GM12874 (cell line): ENCODE data around the gene PRR33.

Experiments used
- TF ChIP-seq, protein P1 (sequence below): IDR thresholded peaks from 2 replicates; pipeline ENCODE4 v1.5.1; 2011; ENCODE audit warnings: low read depth, mild to moderate bottlenecking, control low read depth, low read length, moderate library complexity; ENCODE audit not compliant: insufficient read depth

PRR33 gene

DNA sequence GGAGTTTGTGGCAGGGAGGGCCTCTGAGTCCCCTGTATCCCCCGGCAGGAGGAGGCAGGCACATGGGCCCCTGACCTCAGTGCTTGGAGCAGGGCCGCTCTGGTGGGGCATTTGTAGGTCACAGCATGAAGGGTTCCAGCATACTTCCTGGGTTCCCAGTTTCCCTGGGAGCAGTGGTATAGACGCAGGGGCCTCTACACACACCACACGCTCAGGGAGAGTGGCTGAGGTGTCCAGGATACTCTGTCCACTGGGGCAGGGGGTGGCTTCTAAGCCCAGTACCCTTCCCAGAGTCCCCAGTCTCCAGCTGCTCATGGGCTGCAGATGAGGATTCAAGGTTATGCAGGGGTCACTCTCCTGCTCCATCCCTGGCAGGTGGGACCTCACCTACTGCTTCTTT, 32.7 kb downstream of the PRR33 start:
- TF ChIP-seq, protein P1, sequence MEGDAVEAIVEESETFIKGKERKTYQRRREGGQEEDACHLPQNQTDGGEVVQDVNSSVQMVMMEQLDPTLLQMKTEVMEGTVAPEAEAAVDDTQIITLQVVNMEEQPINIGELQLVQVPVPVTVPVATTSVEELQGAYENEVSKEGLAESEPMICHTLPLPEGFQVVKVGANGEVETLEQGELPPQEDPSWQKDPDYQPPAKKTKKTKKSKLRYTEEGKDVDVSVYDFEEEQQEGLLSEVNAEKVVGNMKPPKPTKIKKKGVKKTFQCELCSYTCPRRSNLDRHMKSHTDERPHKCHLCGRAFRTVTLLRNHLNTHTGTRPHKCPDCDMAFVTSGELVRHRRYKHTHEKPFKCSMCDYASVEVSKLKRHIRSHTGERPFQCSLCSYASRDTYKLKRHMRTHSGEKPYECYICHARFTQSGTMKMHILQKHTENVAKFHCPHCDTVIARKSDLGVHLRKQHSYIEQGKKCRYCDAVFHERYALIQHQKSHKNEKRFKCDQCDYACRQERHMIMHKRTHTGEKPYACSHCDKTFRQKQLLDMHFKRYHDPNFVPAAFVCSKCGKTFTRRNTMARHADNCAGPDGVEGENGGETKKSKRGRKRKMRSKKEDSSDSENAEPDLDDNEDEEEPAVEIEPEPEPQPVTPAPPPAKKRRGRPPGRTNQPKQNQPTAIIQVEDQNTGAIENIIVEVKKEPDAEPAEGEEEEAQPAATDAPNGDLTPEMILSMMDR: no peak

DNA sequence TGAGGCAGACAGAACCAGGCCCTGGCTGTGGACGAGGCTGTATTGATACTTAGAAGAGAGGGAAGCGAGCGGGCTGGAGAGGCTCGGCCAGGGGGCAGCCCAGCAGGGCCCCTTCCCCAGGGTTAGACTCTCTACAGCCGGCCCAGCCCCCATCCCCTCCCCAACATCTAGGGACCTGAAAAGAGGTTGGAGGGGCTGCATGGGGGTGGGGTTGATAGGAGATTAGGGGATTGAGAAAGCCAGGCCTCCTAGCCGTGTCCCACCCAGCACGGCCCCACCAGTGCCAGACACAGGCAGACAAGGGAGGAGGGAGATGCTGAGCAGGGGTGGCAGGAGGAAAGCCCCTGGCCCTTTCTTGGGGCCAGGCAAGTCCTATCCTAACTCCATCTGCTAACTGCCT, 33.1 kb downstream of the PRR33 start:
- TF ChIP-seq, protein P1: no peak

DNA sequence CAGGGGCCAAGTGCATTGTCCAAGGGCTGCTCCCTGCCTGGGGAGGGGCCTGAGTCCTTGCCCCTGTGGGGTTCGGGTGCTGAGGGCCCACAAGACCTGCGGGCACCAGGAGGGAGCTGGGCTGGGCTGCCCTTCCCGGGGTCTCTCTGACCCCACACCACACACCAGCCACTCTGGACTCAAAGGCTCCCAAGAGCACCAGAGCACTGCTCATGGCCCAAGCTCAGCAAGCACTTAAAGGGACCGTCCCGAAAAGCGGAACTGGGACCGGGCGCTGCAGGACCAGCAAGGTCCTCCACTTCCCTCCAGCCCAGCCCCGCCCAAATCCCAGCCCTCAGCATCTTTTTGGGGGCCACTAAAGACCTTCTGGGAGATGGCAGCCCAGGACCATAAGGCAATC, 33.5 kb downstream of the PRR33 start:
- TF ChIP-seq, protein P1: no peak

DNA sequence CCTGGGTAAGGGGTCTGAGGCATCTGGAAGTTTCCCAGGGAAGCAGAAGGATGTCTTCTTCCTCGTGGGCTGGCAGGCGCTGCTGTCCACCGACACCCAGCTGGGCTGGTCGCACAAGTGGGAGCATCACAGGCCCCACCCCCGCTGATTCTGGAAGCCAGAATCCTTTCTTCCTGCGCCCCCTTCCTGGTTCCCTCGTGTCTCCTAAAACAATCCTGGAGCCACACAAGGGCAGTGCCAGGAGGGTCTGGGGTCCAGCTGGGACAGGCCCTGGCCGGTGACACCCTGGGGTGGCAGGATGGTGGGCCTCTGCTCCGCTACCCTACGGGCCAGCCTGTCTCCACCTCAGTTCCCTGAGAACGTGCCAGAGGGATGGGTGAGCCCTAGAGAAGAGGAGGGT, 34.6 kb downstream of the PRR33 start:
- TF ChIP-seq, protein P1: no peak

DNA sequence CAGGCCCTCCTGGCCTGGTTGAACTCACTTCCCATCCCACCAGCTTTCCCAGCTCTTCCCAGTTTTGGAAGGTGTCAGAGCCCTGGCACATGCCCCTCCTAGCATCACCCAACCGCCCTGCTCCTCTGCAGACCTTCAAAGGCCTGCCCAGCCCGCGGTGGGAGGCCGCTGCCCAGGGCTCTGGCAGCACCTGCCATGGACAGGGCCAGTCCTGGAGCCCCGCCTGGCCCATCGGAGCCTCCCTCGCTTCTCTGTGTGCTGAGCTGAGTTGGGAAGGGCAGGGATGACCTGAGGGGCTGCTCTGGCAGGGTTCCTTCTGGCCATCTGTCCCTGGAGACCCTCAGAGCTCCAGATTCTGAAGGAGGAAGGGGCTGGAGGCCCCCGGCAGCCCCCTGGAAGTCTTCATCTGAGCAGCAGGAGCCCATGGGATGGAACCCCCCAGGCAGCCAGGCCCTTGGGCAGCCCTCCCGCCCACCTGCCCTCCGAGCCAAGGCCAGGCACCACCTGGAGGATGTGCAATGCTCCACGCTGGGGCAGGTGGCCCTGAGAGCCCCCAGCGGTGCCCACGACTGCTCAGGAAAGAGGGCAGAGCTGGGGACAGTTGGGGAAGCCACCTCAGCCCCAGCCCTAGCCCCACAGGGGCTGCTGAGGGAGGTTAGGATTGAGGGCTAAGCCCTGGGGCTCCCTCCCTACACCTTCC, 35.2 kb downstream of the PRR33 start:
- TF ChIP-seq, protein P1: no peak

DNA sequence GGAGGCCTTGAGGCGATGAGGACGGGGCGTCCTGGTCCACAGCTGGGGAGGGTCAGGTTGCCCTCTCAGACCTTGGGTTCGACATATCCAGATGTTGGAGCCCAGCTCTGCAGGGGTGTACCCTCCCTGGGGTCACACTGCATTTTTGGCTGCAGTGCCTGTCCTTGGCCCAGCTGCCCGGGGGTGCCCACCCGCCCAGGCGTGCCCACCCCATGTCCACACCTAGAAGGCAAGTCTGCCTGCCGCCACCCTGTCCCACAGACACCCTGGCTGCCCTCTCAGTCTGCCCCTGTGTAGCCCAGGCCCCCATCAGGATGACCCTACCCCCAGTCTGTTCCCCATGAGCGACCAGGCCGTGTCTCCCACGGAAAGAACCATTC, 35.8 kb downstream of the PRR33 start:
- TF ChIP-seq, protein P1: no peak

DNA sequence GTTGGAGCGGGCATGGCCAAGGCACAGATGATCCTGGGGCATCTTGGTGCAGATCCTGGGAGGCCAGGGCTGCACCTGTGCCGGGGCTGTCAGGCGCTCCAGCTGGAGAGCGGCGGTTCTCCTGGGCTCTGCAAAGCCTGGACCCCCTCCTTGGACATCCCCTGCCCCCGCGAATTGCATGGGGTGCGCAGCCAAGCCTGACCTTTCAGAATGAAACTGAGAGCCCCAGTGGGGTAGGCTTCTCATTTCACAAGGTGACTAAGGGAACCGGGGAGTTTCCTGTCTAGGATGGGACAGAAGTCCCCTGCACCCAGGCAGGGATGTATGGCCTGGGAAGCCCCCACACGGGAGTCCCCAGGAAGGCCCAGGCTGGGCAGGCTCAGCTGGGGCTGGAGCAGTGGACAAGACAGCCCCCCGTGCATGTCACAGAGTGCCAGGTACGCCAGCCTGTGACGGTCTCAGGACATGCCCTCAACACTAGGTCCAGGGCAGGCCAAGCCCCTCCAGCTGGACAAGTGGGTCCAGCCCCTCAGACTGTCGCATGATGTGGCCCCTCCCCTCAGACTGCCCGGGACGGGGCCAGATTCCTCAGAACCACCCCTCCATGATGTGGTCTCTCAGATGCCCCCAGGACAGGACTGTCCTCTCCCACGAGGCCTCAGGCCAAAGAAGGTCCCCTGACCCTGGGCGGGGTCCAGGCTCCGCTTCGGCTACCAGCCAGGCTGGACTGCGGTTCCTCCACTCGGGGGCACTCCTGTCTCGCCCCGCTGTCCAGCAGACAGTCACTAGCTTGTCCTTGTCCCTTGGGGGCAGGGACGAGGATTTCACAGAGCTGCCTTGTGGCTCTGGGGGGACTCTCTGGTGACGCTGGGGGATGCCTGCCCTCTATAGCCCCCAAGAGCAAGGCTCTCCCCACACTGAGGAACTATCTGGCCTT, 36.5 kb downstream of the PRR33 start:
- TF ChIP-seq, protein P1: no peak
